K562 (cell line): ENCODE data around the gene ZFP36. TPM values are rescaled to one million over a fixed set of nuclear protein-coding genes. Genes with fewer than 3 reads are reported as not detected.

ENCODE experiments used
- ATF1 ChIP-seq, 2 experiments: fragments of 450-650 bp in 1 of 2; IDR thresholded peaks; 2 replicates each; pipeline ENCODE4 v1.6.1; 2016; ENCODE audit warnings: missing compliant biosample characterization in 1 of 2, missing genetic modification characterization in 1 of 2
- CREB3L1 ChIP-seq: fragments of 450-650 bp; IDR thresholded peaks from 2 replicates; pipeline ENCODE4 v1.6.1; 2014; ENCODE audit warnings: low read depth, mild to moderate bottlenecking, moderate library complexity, borderline replicate concordance
- DACH1 ChIP-seq: fragments of 450-650 bp; IDR thresholded peaks from 2 replicates; pipeline ENCODE4 v1.6.1; 2018; ENCODE audit not compliant: partially characterized antibody
- GABPB1 ChIP-seq: sonication (generic); formaldehyde crosslinking; IDR thresholded peaks from 2 replicates; pipeline ENCODE4 v1.8.0; 2022; ENCODE audit warnings: mild to moderate bottlenecking, missing genetic modification reagents
- HDAC1 ChIP-seq, 2 experiments: fragments of 450-650 bp; IDR thresholded peaks; 2 replicates each; pipeline ENCODE4 v1.6.1; 2016 to 2017; ENCODE audit warnings: inconsistent platforms in 1 of 2, mild to moderate bottlenecking in 1 of 2, moderate library complexity in 1 of 2
- HMG20A ChIP-seq: fragments of 450-650 bp; formaldehyde crosslinking; conservative IDR thresholded peaks from 2 replicates; pipeline ENCODE4 v1.4.0; 2020; ENCODE audit warnings: mild to moderate bottlenecking, mixed read lengths
- MAFF ChIP-seq: IDR thresholded peaks from 2 replicates; pipeline ENCODE4 v1.6.1; 2012; ENCODE audit warnings: low read length, improper control_type of control experiment
- NELFE ChIP-seq: IDR thresholded peaks from 2 replicates; pipeline ENCODE4 v1.6.1; 2011; ENCODE audit warnings: mild to moderate bottlenecking; ENCODE audit not compliant: insufficient read depth, insufficient read length
- NFRKB ChIP-seq: fragments of 450-650 bp; IDR thresholded peaks from 2 replicates; pipeline ENCODE4 v1.6.1; 2016; ENCODE audit warnings: low read depth
- NR0B1 ChIP-seq: fragments of 450-650 bp; IDR thresholded peaks from one replicate; pipeline ENCODE4 v1.6.1; 2018; ENCODE audit warnings: mild to moderate bottlenecking, moderate library complexity; ENCODE audit not compliant: partially characterized antibody
- PHB2 ChIP-seq: fragments of 450-650 bp; IDR thresholded peaks from 2 replicates; pipeline ENCODE4 v1.6.1; 2017; ENCODE audit warnings: low read depth
- PHF20 ChIP-seq: fragments of 450-650 bp; IDR thresholded peaks from 2 replicates; pipeline ENCODE4 v1.6.1; 2018; ENCODE audit not compliant: partially characterized antibody
- PML ChIP-seq: IDR thresholded peaks from 2 replicates; pipeline ENCODE4 v1.6.1; 2012; ENCODE audit warnings: low read length, inconsistent platforms
- TCFL5 ChIP-seq: fragments of 250-450 bp; sonication (Bioruptor Pico); conservative IDR thresholded peaks from 2 replicates; pipeline ENCODE4 v1.6.1; 2021; ENCODE audit warnings: mild to moderate bottlenecking, moderate library complexity, matching md5 sums
- TEAD1 ChIP-seq, 2 experiments: fragments of 450-650 bp in 1 of 2; sonication (generic) in 1 of 2; formaldehyde crosslinking; IDR thresholded peaks; 2 replicates each; pipeline versions ENCODE4 v1.4.0 to v1.8.0; 2020 to 2022; ENCODE audit warnings: mild to moderate bottlenecking in 2 of 2, missing genetic modification reagents in 1 of 2
- ZFP1 ChIP-seq: fragments of 450-650 bp; formaldehyde crosslinking; IDR thresholded peaks from 2 replicates; pipeline ENCODE4 v1.4.0; 2020; ENCODE audit warnings: mild to moderate bottlenecking, mixed read lengths
- ZNF407 ChIP-seq: fragments of 450-650 bp; IDR thresholded peaks from 2 replicates; pipeline ENCODE4 v1.6.1; 2016; ENCODE audit warnings: low read depth
- polyA plus RNA-seq, 8 experiments: library from polyadenylated mRNA; depleted of rRNA in 4 of 8; stranded (reverse) in 5 of 8; unstranded in 3 of 8; fragments of >200 nt; fragmentation: Nextera tagmentation in 2 of 8; fragmentation: Illumina TruSeq in 1 of 8; extraction: Ambion mirVana in 2 of 8; extraction: Trizol in 1 of 8; gene quantifications; 2 replicates each; pipeline versions ENCODE4 v1.2.1 to v1.2.3, GENCODE V29; 2011 to 2014; ENCODE audit warnings: inconsistent platforms in 1 of 8, missing spikeins in 1 of 8
- total RNA-seq, 7 experiments: library from RNA; depleted of rRNA in 6 of 7; stranded (reverse); fragments of >200 nt in 6 of 7; fragmentation: Illumina TruSeq in 2 of 7; extraction: Trizol in 2 of 7; gene quantifications; 2 replicates each; pipeline versions ENCODE4 v1.2.1 to v1.2.3, GENCODE V29; 2011 to 2021; ENCODE audit warnings: low replicate concordance in 1 of 7

The ZFP36 gene
- total and polyA plus RNA-seq, 9 of the 15 experiments (the other 6 are each of a cell fraction or from before 2014, with no cell fraction given): 1.0 to 20.1 (median 3.5) TPM

GRCh38 chr19:39445196-39446111 lies 38.8 kb downstream of the ZFP36 start, which contains the start of gene SUPT5H (continued):
- no peak for TF ChIP-seq ATF1 (CRISPR knock-in tag; IDR thresholded peaks at IDR 0.05)
- TF ChIP-seq ATF1 (tag; IDR thresholded peaks at IDR 0.05): peak; percentile 93
- peak; percentile 97 for TF ChIP-seq CREB3L1
- TF ChIP-seq ZNF407: no peak; the same call in 1 of the 2 replicates
- TF ChIP-seq DACH1: peak; percentile 87
- no peak for TF ChIP-seq ZFP1 (CRISPR knock-in tag)
- peak; percentile 64; the same call in 1 of the 2 replicates for TF ChIP-seq MAFF
- TF ChIP-seq NFRKB: peak; percentile 86
- no peak for TF ChIP-seq NELFE
- TF ChIP-seq PML: peak; percentile 73; the same call in 1 of the 2 replicates
- no peak for TF ChIP-seq TCFL5 (CRISPR knock-in tag)
- no peak for TF ChIP-seq PHB2
- TF ChIP-seq HDAC1 (IDR thresholded peaks at IDR 0.05): peak in 1 of 2 experiments; percentile 90; a peak in 2 of 4 replicates
- peak; percentile 86 for TF ChIP-seq GABPB1 (CRISPR knock-in tag)
- peak; percentile 57 for TF ChIP-seq PHF20
- no peak for TF ChIP-seq TEAD1 (CRISPR knock-in tag; IDR thresholded peaks at IDR 0.05)
- TF ChIP-seq NR0B1: no peak
- no peak for TF ChIP-seq HMG20A (CRISPR knock-in tag)
